Measurements from ENCODE around the gene CHD2.
"Not testable (repeated sequence)": the region's sequence is repeated elsewhere in the genome, so short reads cannot be mapped to it uniquely, and the experiment has no call there.

Gene CHD2

GRCh38 chr15:93028632-93029213 is 128.6 kb downstream of the CHD2 start:
- no peak overlapping the region for H2AFZ ChIP-seq (ENCODE audit: low read length, unreplicated experiment)
- peaks cover 37% of the 10 kb centered on the region for H3K36me3 ChIP-seq (ENCODE audit: insufficient read depth, low read length)
- H3K27me3 ChIP-seq (ENCODE audit: insufficient read depth, low read length): no peaks in the 10 kb centered on the region
- H3K4me1 ChIP-seq (ENCODE audit: control insufficient read depth, insufficient read depth, low read length, unreplicated experiment): peaks cover 41% of the 10 kb centered on the region
- H3K27ac ChIP-seq (ENCODE audit: low read depth, low read length): peak overlapping the region; percentile 97
- H3K79me2 ChIP-seq (ENCODE audit: control insufficient read depth, insufficient read depth, low read length, unreplicated experiment): peaks cover 2% of the 10 kb centered on the region
- peak overlapping the region; percentile 51; the same call in 1 of the 2 replicates for H3K4me3 ChIP-seq (ENCODE audit: low read depth, low read length)

GRCh38 chr15:93029214-93029835 is 129.2 kb downstream of the CHD2 start:
- no peaks in the 10 kb centered on the region for H3K79me2 ChIP-seq (ENCODE audit: control insufficient read depth, insufficient read depth, low read length, unreplicated experiment)
- no peaks in the 10 kb centered on the region for H3K27me3 ChIP-seq (ENCODE audit: insufficient read depth, low read length)
- H3K27ac ChIP-seq (ENCODE audit: low read depth, low read length): peak overlapping the region; percentile 97
- peak overlapping the region; percentile 16; the same call in 1 of the 2 replicates for H3K4me3 ChIP-seq (ENCODE audit: low read depth, low read length)
- no peak overlapping the region for H2AFZ ChIP-seq (ENCODE audit: low read length, unreplicated experiment)
- H3K36me3 ChIP-seq (ENCODE audit: insufficient read depth, low read length): peaks cover 31% of the 10 kb centered on the region; the same call in 1 of the 2 replicates
- H3K4me1 ChIP-seq (ENCODE audit: control insufficient read depth, insufficient read depth, low read length, unreplicated experiment): peaks cover 41% of the 10 kb centered on the region

- Histone ChIP-seq H3K36me3 (ENCODE audit: insufficient read depth, low read length) (peaks cover 25% of the 10 kb centered on the region; the same call in 1 of the 2 replicates), H3K27me3 (ENCODE audit: insufficient read depth, low read length) (no peaks in the 10 kb centered on the region), H2AFZ (ENCODE audit: low read length, unreplicated experiment) (no peak overlapping the region), H3K27ac (ENCODE audit: low read depth, low read length) (peak overlapping the region; percentile 97), H3K79me2 (ENCODE audit: control insufficient read depth, insufficient read depth, low read length, unreplicated experiment) (no peaks in the 10 kb centered on the region), H3K4me1 (ENCODE audit: control insufficient read depth, insufficient read depth, low read length, unreplicated experiment) (peaks cover 41% of the 10 kb centered on the region), H3K4me3 (ENCODE audit: low read depth, low read length) (no peak overlapping the region)
These were observed 129.8 kb downstream of the CHD2 start for GRCh38 chr15:93029836-93030429.

GRCh38 chr15:93030430-93031102 is 130.4 kb downstream of the CHD2 start:
- Histone ChIP-seq H2AFZ (ENCODE audit: low read length, unreplicated experiment) (no peak overlapping the region), H3K79me2 (ENCODE audit: control insufficient read depth, insufficient read depth, low read length, unreplicated experiment) (no peaks in the 10 kb centered on the region), H3K36me3 (ENCODE audit: insufficient read depth, low read length) (peaks cover 19% of the 10 kb centered on the region; the same call in 1 of the 2 replicates), H3K27ac (ENCODE audit: low read depth, low read length) (peak overlapping the region; percentile 97; the same call in 1 of the 2 replicates), H3K4me1 (ENCODE audit: control insufficient read depth, insufficient read depth, low read length, unreplicated experiment) (peaks cover 41% of the 10 kb centered on the region), H3K27me3 (ENCODE audit: insufficient read depth, low read length) (no peaks in the 10 kb centered on the region), H3K4me3 (ENCODE audit: low read depth, low read length) (no peak overlapping the region)

- Histone ChIP-seq H3K36me3 (ENCODE audit: insufficient read depth, low read length) (peaks cover 14% of the 10 kb centered on the region; the same call in 1 of the 2 replicates), H3K4me3 (ENCODE audit: low read depth, low read length) (no peak overlapping the region), H2AFZ (ENCODE audit: low read length, unreplicated experiment) (no peak overlapping the region), H3K4me1 (ENCODE audit: control insufficient read depth, insufficient read depth, low read length, unreplicated experiment) (peaks cover 41% of the 10 kb centered on the region), H3K79me2 (ENCODE audit: control insufficient read depth, insufficient read depth, low read length, unreplicated experiment) (no peaks in the 10 kb centered on the region), H3K27me3 (ENCODE audit: insufficient read depth, low read length) (no peaks in the 10 kb centered on the region), H3K27ac (ENCODE audit: low read depth, low read length) (no peak overlapping the region)
These were observed 131.0 kb downstream of the CHD2 start for GRCh38 chr15:93031103-93031464.

- not testable (repeated sequence) for H3K27ac ChIP-seq (ENCODE audit: low read depth, low read length); H3K27me3 ChIP-seq (ENCODE audit: insufficient read depth, low read length); H3K79me2 ChIP-seq (ENCODE audit: control insufficient read depth, insufficient read depth, low read length, unreplicated experiment); H3K4me3 ChIP-seq (ENCODE audit: low read depth, low read length); H2AFZ ChIP-seq (ENCODE audit: low read length, unreplicated experiment); H3K36me3 ChIP-seq (ENCODE audit: insufficient read depth, low read length)
- H3K4me1 ChIP-seq (ENCODE audit: control insufficient read depth, insufficient read depth, low read length, unreplicated experiment): peaks cover 36% of the 10 kb centered on the region
These were observed 131.6 kb downstream of the CHD2 start for GRCh38 chr15:93031557-93032384.

- H3K36me3 ChIP-seq (ENCODE audit: insufficient read depth, low read length); H3K27ac ChIP-seq (ENCODE audit: low read depth, low read length); H2AFZ ChIP-seq (ENCODE audit: low read length, unreplicated experiment); H3K4me3 ChIP-seq (ENCODE audit: low read depth, low read length); H3K79me2 ChIP-seq (ENCODE audit: control insufficient read depth, insufficient read depth, low read length, unreplicated experiment); H3K27me3 ChIP-seq (ENCODE audit: insufficient read depth, low read length): not testable (repeated sequence)
- peaks cover 28% of the 10 kb centered on the region for H3K4me1 ChIP-seq (ENCODE audit: control insufficient read depth, insufficient read depth, low read length, unreplicated experiment)
These were observed 132.5 kb downstream of the CHD2 start for GRCh38 chr15:93032515-93033206.

GRCh38 chr15:93033434-93034045 is 133.4 kb downstream of the CHD2 start:
- Histone ChIP-seq H3K4me3 (ENCODE audit: low read depth, low read length) (no peak overlapping the region), H3K27ac (ENCODE audit: low read depth, low read length) (no peak overlapping the region), H2AFZ (ENCODE audit: low read length, unreplicated experiment) (no peak overlapping the region), H3K27me3 (ENCODE audit: insufficient read depth, low read length) (no peaks in the 10 kb centered on the region), H3K36me3 (ENCODE audit: insufficient read depth, low read length) (no peaks in the 10 kb centered on the region), H3K79me2 (ENCODE audit: control insufficient read depth, insufficient read depth, low read length, unreplicated experiment) (no peaks in the 10 kb centered on the region), H3K4me1 (ENCODE audit: control insufficient read depth, insufficient read depth, low read length, unreplicated experiment) (peaks cover 19% of the 10 kb centered on the region)

GRCh38 chr15:93034512-93034911 is 134.4 kb downstream of the CHD2 start:
- H3K36me3 ChIP-seq (ENCODE audit: insufficient read depth, low read length): no peaks in the 10 kb centered on the region
- peaks cover 11% of the 10 kb centered on the region for H3K4me1 ChIP-seq (ENCODE audit: control insufficient read depth, insufficient read depth, low read length, unreplicated experiment)
- no peak overlapping the region for H2AFZ ChIP-seq (ENCODE audit: low read length, unreplicated experiment)
- H3K4me3 ChIP-seq (ENCODE audit: low read depth, low read length): no peak overlapping the region
- H3K79me2 ChIP-seq (ENCODE audit: control insufficient read depth, insufficient read depth, low read length, unreplicated experiment): no peaks in the 10 kb centered on the region
- no peak overlapping the region for H3K27ac ChIP-seq (ENCODE audit: low read depth, low read length)
- H3K27me3 ChIP-seq (ENCODE audit: insufficient read depth, low read length): no peaks in the 10 kb centered on the region
